Measurements from ENCODE around the gene PSME4. TPM values are rescaled to one million over a fixed set of nuclear protein-coding genes. Genes with fewer than 3 reads are reported as not detected.

PSME4 gene
- total and polyA plus RNA-seq, 10 of the 15 experiments (the other 5 are each of a cell fraction or from before 2014, with no cell fraction given), result 11.1 to 56.2 (median 32.1) TPM

GRCh38 chr2:53881360-53881759 is 89.4 kb downstream of the PSME4 start (continued):
- TF ChIP-seq RELA (IDR thresholded peaks at IDR 0.05; ENCODE audit: borderline replicate concordance, partially characterized antibody) (no peak), HDAC2 (IDR thresholded peaks at IDR 0.05) (no peak), ELK1 (IDR thresholded peaks at IDR 0.05; ENCODE audit: low read depth, low read length) (no peak), POLR2AphosphoS5 (IDR thresholded peaks at IDR 0.05; ENCODE audit: low read length) (no peak), ZNF274 (IDR thresholded peaks at IDR 0.05; ENCODE audit: insufficient read depth, insufficient read length) (no peak)

GRCh38 chr2:53880756-53881155 is 90.0 kb downstream of the PSME4 start:
- POLR2A ChIA-PET, result no interaction called here

GRCh38 chr2:53877556-53877955 is 93.2 kb downstream of the PSME4 start:
- H3K79me2 ChIP-seq (ENCODE audit: control insufficient read depth, insufficient read depth, low read length), result no peaks in the 10 kb centered on the region
- ATAC-seq, result no peak
- no peaks in the 10 kb centered on the region for H3K9me3 ChIP-seq (replicated peaks; ENCODE audit: control insufficient read depth, insufficient read depth, low read length)
- BruUV-seq (replicated peaks), result no TSS peak
- in situ Hi-C loops (cut with MboI) (no loop called here), intact Hi-C loops (cut with micrococcal nuclease; ENCODE audit: unreplicated experiment) (no loop called here)
- RAD21 ChIA-PET (ENCODE audit: unreplicated experiment), result no interaction called here
- H3K4me2 ChIP-seq (ENCODE audit: control insufficient read depth, insufficient read depth), result no peak overlapping the region
- no peak overlapping the region for H3K27ac ChIP-seq (ENCODE audit: control insufficient read depth, insufficient read depth)
- peaks cover 2 to 16% of the 10 kb centered on the region in 2 experiments for H3K36me3 ChIP-seq (ENCODE audit: control insufficient read depth in 2 of 2, insufficient read depth in 2 of 2, low read length in 1 of 2)
- SMC1A ChIA-PET (ENCODE audit: uncharacterized antibody, unreplicated experiment), result interaction anchor here (0.5 to 1.1 kb wide), 2 partner anchors 16 to 763 kb away, joined by 3 read pairs; no protein-coding TSS in a partner anchor
- no peak for FAIRE-seq
- CTCF ChIA-PET, result no interaction called here
- no peaks in the 10 kb centered on the region for H3K27me3 ChIP-seq (replicated peaks in 1 of 2; ENCODE audit: control insufficient read depth in 2 of 2, insufficient read depth in 2 of 2, low read length in 1 of 2)
- POLR2A ChIA-PET, result no interaction called here
- no peak overlapping the region for H3K9ac ChIP-seq (ENCODE audit: control insufficient read depth, insufficient read depth, low read length)
- H2AFZ ChIP-seq (ENCODE audit: control insufficient read depth, low read depth, low read length), result no peak overlapping the region
- no peaks in the 10 kb centered on the region for H3K4me1 ChIP-seq (ENCODE audit: control insufficient read depth, insufficient read depth, low read length)
- DNase-seq (ENCODE audit: low read depth, low spot score), result no peak
- 98% methylated on average over 2 of the region's 2 CpGs for WGBS (ENCODE audit: insufficient coverage, insufficient replicate concordance, low lambda C conversion rate, missing lambda C conversion rate)
- no peak overlapping the region for H3K4me3 ChIP-seq
- H4K20me1 ChIP-seq (ENCODE audit: control insufficient read depth, insufficient read depth), result no peaks in the 10 kb centered on the region
- TF ChIP-seq PRDM15 (CRISPR knock-in tag; IDR thresholded peaks at IDR 0.05) (no peak), IRF3 (IDR thresholded peaks at IDR 0.05) (no peak), MYC (IDR thresholded peaks at IDR 0.05; ENCODE audit: insufficient read depth, insufficient read length, insufficient replicate concordance, low read length, severe bottlenecking) (no peak), LARP7 (IDR thresholded peaks at IDR 0.05) (no peak), HDAC6 (IDR thresholded peaks at IDR 0.05; ENCODE audit: unreplicated experiment) (no peak)

More at GRCh38 chr2:53880756-53881155, 90.0 kb downstream of the PSME4 start:
- in situ Hi-C loops (cut with MboI) (no loop called here), intact Hi-C loops (cut with micrococcal nuclease; ENCODE audit: unreplicated experiment) (loop anchor here (5.0 kb wide), 1 partner anchor 522 kb away; no protein-coding TSS in a partner anchor)
- 96% methylated on average over 3 of the region's 3 CpGs for WGBS (ENCODE audit: insufficient coverage, insufficient replicate concordance, low lambda C conversion rate, missing lambda C conversion rate)
- FAIRE-seq, result peak; percentile 59
- no peaks in the 10 kb centered on the region for H4K20me1 ChIP-seq (ENCODE audit: control insufficient read depth, insufficient read depth)
- no peaks in the 10 kb centered on the region for H3K79me2 ChIP-seq (ENCODE audit: control insufficient read depth, insufficient read depth, low read length)
- SMC1A ChIA-PET (ENCODE audit: uncharacterized antibody, unreplicated experiment), result no interaction called here
- DNase-seq (ENCODE audit: low read depth, low spot score), result no peak
- H3K27ac ChIP-seq (ENCODE audit: control insufficient read depth, insufficient read depth), result no peak overlapping the region
- no peak for TF ChIP-seq FOXK2 (IDR thresholded peaks at IDR 0.05)
- RAD21 ChIA-PET (ENCODE audit: unreplicated experiment), result no interaction called here
- no peak overlapping the region for H3K4me3 ChIP-seq
- H3K9me3 ChIP-seq (replicated peaks; ENCODE audit: control insufficient read depth, insufficient read depth, low read length), result no peaks in the 10 kb centered on the region
- H3K4me2 ChIP-seq (ENCODE audit: control insufficient read depth, insufficient read depth), result no peak overlapping the region
- no TSS peak for BruUV-seq (replicated peaks)
- no peaks in the 10 kb centered on the region for H3K27me3 ChIP-seq (replicated peaks in 1 of 2; ENCODE audit: control insufficient read depth in 2 of 2, insufficient read depth in 2 of 2, low read length in 1 of 2)
- H3K36me3 ChIP-seq (ENCODE audit: control insufficient read depth in 2 of 2, insufficient read depth in 2 of 2, low read length in 1 of 2), result peaks cover 0 to 13% of the 10 kb centered on the region in 2 experiments; a peak in 3 of 4 replicates
- ATAC-seq, result no peak
- no peak overlapping the region for H2AFZ ChIP-seq (ENCODE audit: control insufficient read depth, low read depth, low read length)
- no peaks in the 10 kb centered on the region for H3K4me1 ChIP-seq (ENCODE audit: control insufficient read depth, insufficient read depth, low read length)
- CTCF ChIA-PET, result no interaction called here
- H3K9ac ChIP-seq (ENCODE audit: control insufficient read depth, insufficient read depth, low read length), result no peak overlapping the region

All from GM12878 (cell line).